HCT116 (cell line): ENCODE results near the gene BBS4. TPM values are rescaled to one million over a fixed set of nuclear protein-coding genes. Genes with fewer than 3 reads are reported as not detected.

Experiments used
- ATAC-seq: fragments of 200-7000 bp; cut with Tn5 transposase; 2 replicates; pipeline ENCODE4 v1.9.1; 2020; ENCODE audit warnings: mild to moderate bottlenecking, moderate library complexity
- BruUV-seq: library from RNA; stranded (reverse); fragments of 400-500 nt; replicated peaks from 2 replicates; lab custom pipeline; 2021; lab: Mats Ljungman, UMichigan
- CTCF ChIA-PET: fragments of 300-600 bp; sonication (Branson Sonifier 250); formaldehyde crosslinking; loops from one replicate; lab custom pipeline; 2021; ENCODE audit warnings: antibody characterized with exemption; lab: Charles Lee
- POLR2A ChIA-PET: fragments of 300-600, 350-600 bp; sonication (Branson Sonifier 250); formaldehyde crosslinking; loops from one replicate; lab custom pipeline; 2021; ENCODE audit warnings: antibody characterized with exemption; lab: Charles Lee
- RAD21 ChIA-PET, 2 experiments: fragments of 300-600 bp; sonication (Branson Sonifier 250); formaldehyde crosslinking; loops; one replicate each; lab custom pipeline; 2023; ENCODE audit warnings: low total read pairs in 2 of 2; ENCODE audit not compliant: uncharacterized antibody in 2 of 2, unreplicated experiment in 2 of 2, low non-redundant PET in 1 of 2; lab: Charles Lee
- DNase-seq: peaks from one replicate; pipeline ENCODE4 v3.0.0-alpha.2; 2010; ENCODE audit warnings: low read depth, low spot score
- H2AFZ ChIP-seq: fragments of 200-600 bp; shearing (Covaris generic), sonication (generic); 2 replicates; pipeline ENCODE4 v1.6.1; 2017; ENCODE audit warnings: low read depth, mixed run types, mixed read lengths, antibody characterized with exemption, low read length; ENCODE audit not compliant: poor library complexity, severe bottlenecking
- H3K27ac ChIP-seq: 2 replicates; pipeline ENCODE4 v1.5.1; 2012; ENCODE audit warnings: low read depth, low read length
- H3K27me3 ChIP-seq: fragments of 200-600 bp; sonication (generic); 2 replicates; pipeline ENCODE4 v1.6.1; 2016; ENCODE audit warnings: mixed run types, low read length, mixed read lengths; ENCODE audit not compliant: insufficient read depth
- H3K36me3 ChIP-seq, 2 experiments: fragments of 200-500 bp in 1 of 2; fragments of 200-600 bp in 1 of 2; sonication (Bioruptor generic) in 1 of 2; sonication (generic) in 1 of 2; 2 replicates each; pipeline versions ENCODE4 v1.5.1 to v1.6.1; 2014 to 2016; ENCODE audit warnings: low read length in 2 of 2, inconsistent platforms in 1 of 2, mixed read lengths in 1 of 2, mixed run types in 1 of 2; ENCODE audit not compliant: insufficient read depth in 2 of 2, control insufficient read depth in 1 of 2
- H3K4me1 ChIP-seq, 2 experiments: fragments of 200-600 bp in 1 of 2; sonication (generic) in 1 of 2; 2 replicates each; pipeline versions ENCODE4 v1.5.1 to v1.6.1; 2012 to 2017; ENCODE audit warnings: low read length in 2 of 2, inconsistent platforms in 1 of 2, mild to moderate bottlenecking in 1 of 2, mixed read lengths in 1 of 2, mixed run types in 1 of 2, moderate library complexity in 1 of 2; ENCODE audit not compliant: insufficient read depth in 2 of 2, control insufficient read depth in 1 of 2
- H3K4me2 ChIP-seq: fragments of 200-600 bp; sonication (generic); 2 replicates; pipeline ENCODE4 v1.6.1; 2017; ENCODE audit warnings: mixed run types, low read length, mixed read lengths
- H3K4me3 ChIP-seq, 2 experiments: fragments of 200-600 bp in 1 of 2; sonication (generic) in 1 of 2; replicated peaks in 1 of 2; 2 replicates each; pipeline ENCODE4 v1.5.1; 2011 to 2016; ENCODE audit warnings: low read length in 2 of 2, control low read depth in 1 of 2, low read depth in 1 of 2, mild to moderate bottlenecking in 1 of 2, mixed read lengths in 1 of 2, mixed run types in 1 of 2
- H3K79me2 ChIP-seq: fragments of 200-600 bp; sonication (generic); 2 replicates; pipeline ENCODE4 v1.6.1; 2017; ENCODE audit warnings: mild to moderate bottlenecking, mixed run types, low read length, moderate library complexity, mixed read lengths; ENCODE audit not compliant: insufficient read depth
- H3K9ac ChIP-seq: fragments of 200-600 bp; sonication (generic); 2 replicates; pipeline ENCODE4 v1.6.1; 2016; ENCODE audit warnings: low read length, mixed read lengths
- H3K9me2 ChIP-seq: fragments of 200-600 bp; sonication (generic), shearing (Covaris generic); 2 replicates; pipeline ENCODE4 v1.6.1; 2017; ENCODE audit warnings: mixed run types, mild to moderate bottlenecking, moderate library complexity; ENCODE audit not compliant: insufficient read depth
- H3K9me3 ChIP-seq, 2 experiments: fragments of 200-500 bp in 1 of 2; fragments of 200-600 bp in 1 of 2; sonication (Bioruptor generic) in 1 of 2; sonication (generic) in 1 of 2; 2 replicates each; pipeline ENCODE4 v1.6.1; 2014 to 2017; ENCODE audit warnings: low read length in 2 of 2, mixed read lengths in 2 of 2, inconsistent platforms in 1 of 2, low read depth in 1 of 2, mild to moderate bottlenecking in 1 of 2, mixed run types in 1 of 2, moderate library complexity in 1 of 2; ENCODE audit not compliant: control insufficient read depth in 1 of 2, insufficient read depth in 1 of 2
- H4K20me1 ChIP-seq: fragments of 200-600 bp; sonication (generic), shearing (Covaris generic); 2 replicates; pipeline ENCODE4 v1.6.1; 2017; ENCODE audit warnings: mixed run types, mild to moderate bottlenecking, moderate library complexity; ENCODE audit not compliant: insufficient read depth
- EGR1 ChIP-seq: IDR thresholded peaks from 2 replicates; pipeline ENCODE4 v1.6.1; 2012; ENCODE audit warnings: low read depth
- ELF1 ChIP-seq: IDR thresholded peaks from 2 replicates; pipeline ENCODE4 v1.6.1; 2012; ENCODE audit warnings: low read depth, borderline replicate concordance
- EZH2phosphoT487 ChIP-seq: fragments of 200-600 bp; IDR thresholded peaks from 2 replicates; pipeline ENCODE4 v1.6.1; 2018; ENCODE audit warnings: antibody characterized with exemption, borderline replicate concordance
- JUND ChIP-seq: IDR thresholded peaks from 2 replicates; pipeline ENCODE4 v1.6.1; 2012
- POLR2A ChIP-seq: IDR thresholded peaks from 2 replicates; pipeline ENCODE4 v1.7.0; 2011; ENCODE audit warnings: borderline replicate concordance; ENCODE audit not compliant: insufficient read depth, insufficient read length; ENCODE audit errors: extremely low read depth
- POLR2AphosphoS5 ChIP-seq: IDR thresholded peaks from 2 replicates; pipeline ENCODE4 v1.6.1; 2011; ENCODE audit warnings: mild to moderate bottlenecking, low read depth, low read length, moderate library complexity
- SP1 ChIP-seq: IDR thresholded peaks from 2 replicates; pipeline ENCODE4 v1.6.1; 2012; ENCODE audit warnings: low read depth
- SRF ChIP-seq: IDR thresholded peaks from 2 replicates; pipeline ENCODE4 v1.6.1; 2012; ENCODE audit warnings: low read depth
- TCF7L2 ChIP-seq: IDR thresholded peaks from 2 replicates; pipeline ENCODE4 v1.7.0; 2011; ENCODE audit warnings: borderline replicate concordance, inconsistent platforms; ENCODE audit not compliant: insufficient read depth, insufficient read length; ENCODE audit errors: extremely low read depth
- YY1 ChIP-seq: IDR thresholded peaks from 2 replicates; pipeline ENCODE4 v1.6.1; 2011; ENCODE audit warnings: low read length, low read depth, moderate library complexity, mild to moderate bottlenecking; ENCODE audit not compliant: insufficient replicate concordance; ENCODE audit errors: extremely low read depth
- ZFX ChIP-seq: fragments of 450-650 bp; IDR thresholded peaks from 2 replicates; pipeline ENCODE4 v1.6.1; 2017
- ZNF274 ChIP-seq: fragments of 200-500 bp; sonication (Bioruptor generic); IDR thresholded peaks from 2 replicates; pipeline ENCODE4 v1.6.1; 2014; ENCODE audit warnings: mild to moderate bottlenecking, low read depth, low read length, inconsistent platforms
- intact Hi-C: fragments of 100-400 bp; cut with micrococcal nuclease; formaldehyde crosslinking; loops from 2 replicates; pipeline ENCODE4 v1.10.0; 2022
- total RNA-seq: library from RNA; stranded (reverse); gene quantifications from one replicate; pipeline ENCODE4 v1.2.1, GENCODE V29; 2021; ENCODE audit not compliant: unreplicated experiment
- TF ChIP-seq, protein P1 (sequence below): IDR thresholded peaks from 2 replicates; pipeline ENCODE4 v1.6.1; 2012
- TF ChIP-seq, protein P2 (sequence below), 3 experiments: fragments of 200-600 bp in 1 of 3; sonication (generic) in 1 of 3; IDR thresholded peaks in 2 of 3; conservative IDR thresholded peaks in 1 of 3; 2 replicates each; pipeline ENCODE4 v1.5.1; 2012 to 2017; ENCODE audit warnings: low read depth in 2 of 3, low read length in 2 of 3, antibody characterized with exemption in 1 of 3, borderline replicate concordance in 1 of 3, control low read depth in 1 of 3, mild to moderate bottlenecking in 1 of 3, mixed read lengths in 1 of 3, mixed run types in 1 of 3, moderate library complexity in 1 of 3; ENCODE audit not compliant: insufficient read depth in 1 of 3

The BBS4 gene
- total RNA-seq, 1 experiment from 2014 or later: 10.0 TPM

DNA sequence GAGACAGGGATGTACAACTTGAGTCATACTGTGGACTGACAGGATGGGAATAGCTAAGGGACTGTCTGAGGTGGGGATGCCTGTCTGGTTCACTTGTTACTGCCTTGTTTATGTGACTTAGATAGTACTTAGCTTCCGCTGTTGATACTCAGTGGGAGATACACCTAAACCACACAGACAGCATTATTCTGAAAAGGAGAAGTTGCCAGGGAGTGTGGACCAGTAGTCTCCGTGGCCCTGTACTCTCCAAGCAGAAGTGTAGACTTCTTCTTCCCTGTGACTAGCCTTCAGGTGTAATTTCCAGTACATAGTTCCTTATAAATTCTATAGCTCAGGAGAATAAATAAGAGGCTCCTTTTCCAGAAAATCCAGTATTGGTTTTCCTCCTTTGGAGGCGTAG, 5.1 kb upstream of the BBS4 start:
- RAD21 ChIA-PET: no interaction called here
- H3K9me2 ChIP-seq: no peaks in the 10 kb centered on the region
- no peaks in the 10 kb centered on the region for H4K20me1 ChIP-seq
- H3K4me3 ChIP-seq: no peak overlapping the region
- no peak overlapping the region for H3K4me2 ChIP-seq
- TF ChIP-seq, protein P1, sequence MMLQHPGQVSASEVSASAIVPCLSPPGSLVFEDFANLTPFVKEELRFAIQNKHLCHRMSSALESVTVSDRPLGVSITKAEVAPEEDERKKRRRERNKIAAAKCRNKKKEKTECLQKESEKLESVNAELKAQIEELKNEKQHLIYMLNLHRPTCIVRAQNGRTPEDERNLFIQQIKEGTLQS: no peak
- TF ChIP-seq ELF1: no peak
- TF ChIP-seq EGR1: no peak
- no peak for TF ChIP-seq ZFX
- no peak for TF ChIP-seq POLR2AphosphoS5
- DNase-seq: no peak
- H2AFZ ChIP-seq: no peak overlapping the region
- no peaks in the 10 kb centered on the region for H3K36me3 ChIP-seq
- no TSS peak for BruUV-seq
- no peak for ATAC-seq
- intact Hi-C loops: no loop called here
- no peaks in the 10 kb centered on the region for H3K9me3 ChIP-seq
- no peak overlapping the region for H3K27ac ChIP-seq
- CTCF ChIA-PET: interaction anchor here (1.3 kb wide), 1 partner anchor 42 kb away, joined by 3 read pairs; no protein-coding TSS in a partner anchor
- POLR2A ChIA-PET: interaction anchor here (1.1 kb wide), 1 partner anchor 10 kb away, joined by 3 read pairs; no protein-coding TSS in a partner anchor
- H3K9ac ChIP-seq: no peak overlapping the region
- peaks cover 18% of the 10 kb centered on the region for H3K27me3 ChIP-seq
- H3K79me2 ChIP-seq: no peaks in the 10 kb centered on the region
- peaks cover 5 to 8% of the 10 kb centered on the region in 2 experiments; a peak in 3 of 4 replicates for H3K4me1 ChIP-seq

DNA sequence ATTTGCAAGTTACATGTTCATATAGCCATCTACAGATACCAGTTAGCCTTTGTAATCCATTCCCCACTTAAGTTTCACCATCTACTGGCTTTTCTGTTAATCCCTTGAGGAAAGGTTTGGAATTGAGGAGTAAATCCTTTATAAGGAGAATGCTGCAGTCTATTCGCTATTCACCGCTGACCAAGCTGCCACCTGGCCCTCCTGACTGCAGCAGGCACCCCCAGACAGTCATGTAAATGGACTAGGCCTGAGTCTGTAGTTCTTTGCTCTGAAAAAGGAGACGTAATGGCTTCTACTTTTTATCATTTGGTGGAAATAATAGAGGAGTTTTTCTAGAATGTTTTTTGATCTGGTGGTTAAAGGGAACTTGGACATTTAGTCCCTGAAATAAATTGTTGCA, 3.2 kb upstream of the BBS4 start:
- ChIA-PET POLR2A (interaction anchor here (0.6 kb wide), 1 partner anchor 159 kb away, joined by 4 read pairs; no protein-coding TSS in a partner anchor), CTCF (interaction anchor here (1.2 kb wide), 1 partner anchor 8 kb away, joined by 3 read pairs; no protein-coding TSS in a partner anchor), RAD21 (no interaction called here)
- H3K4me3 ChIP-seq: no peak overlapping the region
- H2AFZ ChIP-seq: no peak overlapping the region
- BruUV-seq: no TSS peak
- no peak for DNase-seq
- intact Hi-C loops: no loop called here
- no peaks in the 10 kb centered on the region for H3K9me3 ChIP-seq
- no peak overlapping the region for H3K27ac ChIP-seq
- no peak overlapping the region for H3K4me2 ChIP-seq
- TF ChIP-seq POLR2A (no peak), POLR2AphosphoS5 (no peak), ELF1 (no peak), EZH2phosphoT487 (no peak), TCF7L2 (no peak), YY1 (no peak), ZNF274 (no peak), JUND (no peak), SP1 (no peak), SRF (no peak)
- TF ChIP-seq, protein P1: no peak
- TF ChIP-seq, protein P2, sequence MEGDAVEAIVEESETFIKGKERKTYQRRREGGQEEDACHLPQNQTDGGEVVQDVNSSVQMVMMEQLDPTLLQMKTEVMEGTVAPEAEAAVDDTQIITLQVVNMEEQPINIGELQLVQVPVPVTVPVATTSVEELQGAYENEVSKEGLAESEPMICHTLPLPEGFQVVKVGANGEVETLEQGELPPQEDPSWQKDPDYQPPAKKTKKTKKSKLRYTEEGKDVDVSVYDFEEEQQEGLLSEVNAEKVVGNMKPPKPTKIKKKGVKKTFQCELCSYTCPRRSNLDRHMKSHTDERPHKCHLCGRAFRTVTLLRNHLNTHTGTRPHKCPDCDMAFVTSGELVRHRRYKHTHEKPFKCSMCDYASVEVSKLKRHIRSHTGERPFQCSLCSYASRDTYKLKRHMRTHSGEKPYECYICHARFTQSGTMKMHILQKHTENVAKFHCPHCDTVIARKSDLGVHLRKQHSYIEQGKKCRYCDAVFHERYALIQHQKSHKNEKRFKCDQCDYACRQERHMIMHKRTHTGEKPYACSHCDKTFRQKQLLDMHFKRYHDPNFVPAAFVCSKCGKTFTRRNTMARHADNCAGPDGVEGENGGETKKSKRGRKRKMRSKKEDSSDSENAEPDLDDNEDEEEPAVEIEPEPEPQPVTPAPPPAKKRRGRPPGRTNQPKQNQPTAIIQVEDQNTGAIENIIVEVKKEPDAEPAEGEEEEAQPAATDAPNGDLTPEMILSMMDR (IDR thresholded peaks at IDR 0.05 in 2 of 3, conservative IDR thresholded peaks at IDR 0.05 in 1 of 3; ENCODE audit: borderline replicate concordance in 1 of 3, insufficient read depth in 1 of 3, low read depth in 2 of 3, low read length in 2 of 3): no peak
- ATAC-seq: no peak
- H3K9ac ChIP-seq: no peak overlapping the region
- no peaks in the 10 kb centered on the region for H3K9me2 ChIP-seq
- peaks cover 8% of the 10 kb centered on the region in 2 experiments; a peak in 3 of 4 replicates for H3K4me1 ChIP-seq
- peaks cover 17% of the 10 kb centered on the region for H3K27me3 ChIP-seq
- no peaks in the 10 kb centered on the region for H3K79me2 ChIP-seq
- no peaks in the 10 kb centered on the region for H4K20me1 ChIP-seq
- no peaks in the 10 kb centered on the region for H3K36me3 ChIP-seq
